Effector CD8-positive, alpha-beta T cell (primary cell): Measurements from ENCODE around the gene ZMIZ1.

Experiments
- DNase-seq: peaks from one replicate; lab custom pipeline; 2025; lab: John Stamatoyannopoulos, UW

Gene ZMIZ1

DNA sequence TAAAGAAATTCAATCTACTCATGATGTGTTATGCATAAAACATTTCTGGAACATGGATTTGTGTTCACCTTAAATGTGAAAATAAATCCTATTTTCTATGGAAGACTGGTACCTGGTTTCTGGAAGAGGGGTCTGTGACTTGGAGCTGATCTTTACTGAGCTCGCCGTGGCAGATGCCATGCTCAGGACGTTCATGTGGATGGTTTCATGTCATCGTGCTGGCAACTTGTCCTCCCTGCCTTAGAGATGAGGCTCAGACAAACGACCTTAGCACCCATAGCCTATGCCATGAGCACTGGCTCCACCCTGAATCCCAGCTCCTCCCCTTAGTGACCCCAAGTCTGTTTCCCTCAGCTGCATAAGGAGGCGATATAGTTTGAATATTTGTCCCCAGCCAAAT lies 285.8 kb downstream of the ZMIZ1 start:
- DNase-seq, result no peak

- DNase-seq, result no peak
Measured at GRCh38 chr10:79355420-79356017, 286.8 kb downstream of the ZMIZ1 start.

DNA sequence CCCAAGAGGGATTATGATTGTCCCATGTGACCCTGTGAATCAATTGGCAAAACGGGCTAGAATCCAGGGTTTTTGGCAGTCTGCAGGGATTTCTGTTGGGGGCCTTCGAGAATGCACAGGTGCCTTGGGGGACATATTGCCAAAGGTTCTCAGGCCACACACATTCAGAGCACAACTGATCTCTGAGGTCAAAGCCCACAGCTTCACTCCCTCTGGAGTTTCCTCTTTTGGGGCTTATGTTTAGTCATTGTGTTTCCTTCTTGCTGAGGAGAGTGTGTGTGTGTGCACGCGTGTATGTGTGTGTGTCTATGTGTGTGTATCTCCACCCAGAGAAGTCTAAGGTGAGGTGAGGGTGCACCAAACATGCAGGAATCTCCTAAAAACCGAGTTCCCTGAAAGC lies 287.3 kb downstream of the ZMIZ1 start:
- DNase-seq, result no peak

DNA sequence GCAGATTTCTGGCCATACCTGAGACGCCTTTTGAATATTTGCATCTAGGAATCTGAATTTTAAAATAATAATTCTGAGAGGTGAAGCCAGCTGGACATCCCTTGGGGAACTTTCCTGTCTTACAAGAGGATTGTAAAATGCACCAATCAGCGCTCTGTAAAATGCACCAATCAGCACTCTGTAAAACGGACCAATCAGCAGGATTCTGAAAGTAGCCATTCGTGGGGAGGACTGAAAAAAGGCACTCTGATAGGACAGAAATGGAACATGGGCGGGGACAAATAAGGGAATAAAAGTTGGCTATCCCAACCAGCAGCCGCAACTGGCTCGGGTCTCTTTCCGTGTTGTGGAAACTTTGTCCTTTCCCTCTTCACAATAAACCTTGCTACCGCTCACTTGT lies 288.4 kb downstream of the ZMIZ1 start:
- no peak for DNase-seq

DNA sequence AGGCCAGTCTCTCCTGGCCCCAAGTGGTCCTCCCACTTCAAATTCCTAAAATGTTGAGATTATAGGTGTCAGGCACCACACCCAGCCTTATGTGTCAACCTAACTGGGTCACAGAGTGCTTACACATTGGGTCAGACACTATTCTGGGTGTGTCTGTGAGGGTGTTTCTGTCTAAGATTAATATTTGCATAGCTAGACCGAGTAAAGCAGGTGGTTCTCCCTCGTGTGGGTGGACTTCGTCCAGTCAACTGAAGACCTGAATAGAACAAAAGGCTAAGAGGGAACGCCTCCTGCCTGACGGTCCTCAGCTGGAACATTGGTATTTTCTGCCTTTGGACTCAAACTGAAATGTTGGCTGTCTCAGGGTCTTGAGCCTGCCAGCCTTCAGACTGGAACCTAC lies 290.0 kb downstream of the ZMIZ1 start:
- DNase-seq, result no peak

- no peak for DNase-seq
Measured at GRCh38 chr10:79359816-79360498, 291.2 kb downstream of the ZMIZ1 start.

- no peak for DNase-seq
Measured at GRCh38 chr10:79360499-79361342, 292.0 kb downstream of the ZMIZ1 start.

DNA sequence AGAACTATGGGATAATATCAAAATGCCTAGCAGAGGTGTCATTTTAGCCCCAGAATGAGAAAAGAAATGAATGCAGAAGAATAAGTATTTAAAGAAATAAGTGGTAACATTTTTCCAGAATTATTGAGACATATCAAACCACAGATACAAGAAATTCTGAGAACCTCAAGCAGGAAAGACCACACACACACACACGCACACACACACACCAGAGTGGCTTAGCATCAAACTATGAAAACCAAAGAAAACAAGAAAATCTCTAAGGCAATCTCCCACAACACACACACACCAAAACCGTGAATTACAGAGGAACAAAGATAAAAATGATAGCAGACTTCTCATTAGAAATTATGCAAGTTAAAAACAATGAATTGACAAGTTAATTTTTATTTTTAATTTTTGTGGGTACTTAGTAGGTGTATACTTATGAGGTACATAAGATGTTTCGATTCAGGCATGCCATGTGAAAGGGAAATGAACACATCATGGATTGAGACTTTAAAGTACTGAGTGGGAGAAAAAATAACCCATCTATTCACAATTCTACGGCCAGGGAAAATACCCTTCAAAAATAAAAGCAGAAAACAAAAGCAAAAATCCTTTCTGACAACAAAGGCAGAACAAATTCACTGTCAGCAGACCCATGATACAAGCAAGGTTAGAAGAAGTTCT lies 293.1 kb downstream of the ZMIZ1 start:
- no peak for DNase-seq
